EH (cell line): ENCODE measurements around the gene PCOLCE2.

ENCODE experiments used
- DNase-seq: peaks from one replicate; pipeline ENCODE4 v3.0.0-alpha.2; 2015; ENCODE audit warnings: low read depth

Gene PCOLCE2

DNA sequence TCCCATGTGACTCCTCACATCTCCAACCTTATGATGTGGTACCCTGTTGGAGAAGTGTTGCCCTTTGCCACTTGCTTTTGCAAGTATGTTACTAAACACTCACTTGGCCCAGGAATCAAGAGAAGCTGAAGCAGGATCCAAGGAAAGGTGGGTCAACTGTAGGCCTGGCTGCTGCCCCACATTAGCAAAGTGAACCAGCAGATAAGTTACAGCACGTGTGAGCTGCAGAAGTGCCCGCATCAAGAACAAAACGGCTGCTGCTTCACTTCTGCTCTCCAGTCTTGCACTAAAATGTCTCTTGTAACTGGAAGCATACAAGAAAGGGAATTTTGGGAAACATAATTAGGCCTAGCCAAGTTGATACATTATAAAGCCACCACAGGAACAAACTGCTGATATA, 79.6 kb downstream of the PCOLCE2 start:
- DNase-seq: no peak

DNA sequence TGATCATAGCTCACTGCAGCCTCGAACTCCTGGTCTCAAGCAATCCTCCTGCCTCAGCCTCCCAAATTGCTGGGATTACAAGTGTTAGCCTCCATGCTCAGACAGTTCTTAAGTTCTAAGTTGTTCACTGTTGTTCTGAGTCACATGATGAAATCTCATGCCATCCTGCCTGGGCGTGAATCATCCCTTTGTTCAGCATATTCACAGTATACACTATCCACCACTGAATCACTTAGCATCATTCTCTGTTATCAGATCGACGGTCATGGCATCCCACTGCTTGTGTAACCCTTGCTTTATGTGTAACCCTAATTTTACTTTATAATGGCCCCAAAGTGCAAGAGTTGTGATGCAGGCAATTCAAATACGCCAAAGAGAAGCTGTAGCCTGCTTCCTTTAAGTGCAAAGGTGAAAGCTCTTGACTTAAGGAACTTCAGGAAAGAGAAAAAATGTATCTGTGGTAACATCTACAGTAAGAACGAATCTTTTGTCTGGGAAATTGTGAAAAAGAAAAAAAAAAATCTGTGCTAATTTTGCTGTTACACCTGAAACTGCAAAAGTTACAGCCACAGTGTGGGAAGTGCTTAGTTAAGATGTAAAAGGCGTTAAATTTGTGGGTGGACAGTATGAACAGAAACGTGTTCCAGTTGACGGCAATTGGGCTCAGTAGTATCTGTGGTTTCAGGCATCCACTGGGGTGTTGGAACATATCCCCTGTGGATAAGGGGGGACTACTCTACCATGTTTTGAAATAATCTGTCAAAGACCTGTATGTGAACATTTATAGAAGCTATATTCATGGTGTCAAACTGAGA, 80.6 kb downstream of the PCOLCE2 start:
- peak; percentile 80 for DNase-seq

DNA sequence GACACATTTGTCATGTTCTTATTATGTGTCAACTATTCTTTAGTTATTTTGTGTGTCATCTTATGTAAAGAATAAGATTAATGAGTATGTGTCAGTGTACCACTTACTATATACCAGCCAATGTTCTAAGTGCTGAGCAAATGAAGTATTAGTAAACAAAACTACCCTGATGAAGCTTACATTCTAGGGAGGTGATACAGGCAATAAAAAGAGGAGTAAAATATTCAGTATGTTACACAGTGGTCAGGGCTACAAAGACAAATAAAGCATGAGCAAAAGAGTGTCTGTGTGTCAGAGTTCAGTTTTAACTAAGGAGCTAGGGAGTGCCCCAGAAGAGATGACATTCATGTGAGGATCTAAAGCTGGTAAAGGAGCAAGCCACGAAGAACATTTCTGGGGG, 86.0 kb downstream of the PCOLCE2 start:
- peak; percentile 19 for DNase-seq

DNA sequence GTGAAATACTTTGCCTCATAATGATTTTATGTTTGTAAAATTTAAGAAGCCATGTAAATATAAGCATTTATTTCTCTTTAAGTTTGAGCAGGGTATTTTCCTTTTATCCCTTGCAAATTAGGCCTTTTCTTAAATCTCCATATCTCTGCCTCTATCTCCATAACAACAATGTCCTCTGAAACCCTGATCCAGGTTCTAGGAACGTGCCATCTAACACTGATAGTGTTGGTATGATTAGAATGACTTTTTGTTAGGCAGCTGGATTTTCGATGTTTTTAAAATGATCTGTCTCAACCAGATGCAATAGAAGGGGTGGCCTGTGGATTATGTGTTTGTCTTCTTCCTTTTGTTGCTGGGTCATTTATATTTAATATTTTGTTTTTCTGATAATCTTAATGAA, 87.1 kb downstream of the PCOLCE2 start:
- DNase-seq: no peak

DNA sequence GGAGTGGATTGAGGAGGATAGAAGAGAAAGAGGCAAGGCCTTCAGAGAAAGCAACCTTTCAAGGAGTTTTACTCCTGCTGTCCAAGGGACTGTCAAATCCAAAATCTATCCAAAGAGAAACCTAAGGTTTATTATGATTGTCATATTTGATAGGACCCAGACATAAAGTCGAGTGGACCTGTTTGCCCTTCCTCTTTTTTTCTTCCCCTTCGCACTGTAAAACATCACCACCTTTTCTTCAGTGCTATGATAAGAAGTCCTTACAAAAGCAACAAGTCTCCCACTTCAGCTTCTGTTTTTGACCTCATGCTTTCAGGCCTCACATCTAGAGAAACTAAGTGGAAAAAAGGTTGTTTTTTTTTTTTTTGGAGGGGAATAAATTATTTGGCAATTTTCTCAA, 92.1 kb downstream of the PCOLCE2 start:
- DNase-seq: no peak

DNA sequence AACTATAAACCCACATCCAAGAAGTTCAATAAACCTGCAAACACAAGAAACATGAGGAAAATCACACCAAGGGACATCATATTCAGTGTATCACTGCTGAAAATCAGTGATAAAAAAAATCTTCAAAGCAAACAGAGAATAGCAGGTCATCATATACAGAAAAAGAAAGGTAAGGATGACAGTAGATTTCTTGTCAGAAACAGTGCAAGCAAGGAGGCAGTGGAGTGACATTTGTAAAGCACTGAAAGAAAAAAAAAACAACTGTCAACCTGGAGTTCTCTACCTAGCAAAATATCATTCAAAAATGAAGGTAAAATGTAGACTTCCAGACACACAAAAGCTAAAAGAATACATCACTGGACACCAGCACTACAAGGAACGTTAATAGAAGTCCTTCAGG, 93.6 kb downstream of the PCOLCE2 start:
- no peak for DNase-seq

DNA sequence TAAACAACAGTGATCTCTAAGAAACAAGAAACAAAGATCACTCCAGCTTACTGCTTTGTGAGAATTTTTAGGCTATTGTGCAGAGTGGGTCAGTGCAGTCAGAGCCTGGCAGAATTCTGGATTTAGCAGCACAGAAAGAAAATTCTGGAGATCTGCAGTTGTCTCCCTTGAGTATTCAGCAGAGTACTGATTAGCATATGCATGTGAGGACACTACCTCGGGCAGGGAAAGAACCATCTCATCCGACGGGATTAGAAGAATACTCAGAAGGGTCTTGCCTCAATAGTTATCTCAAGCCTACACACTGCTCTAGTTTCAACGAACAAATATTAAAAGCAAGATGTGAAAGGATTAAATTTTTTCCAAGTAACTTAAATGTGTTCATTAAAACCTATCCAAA, 94.4 kb downstream of the PCOLCE2 start:
- DNase-seq: no peak

DNA sequence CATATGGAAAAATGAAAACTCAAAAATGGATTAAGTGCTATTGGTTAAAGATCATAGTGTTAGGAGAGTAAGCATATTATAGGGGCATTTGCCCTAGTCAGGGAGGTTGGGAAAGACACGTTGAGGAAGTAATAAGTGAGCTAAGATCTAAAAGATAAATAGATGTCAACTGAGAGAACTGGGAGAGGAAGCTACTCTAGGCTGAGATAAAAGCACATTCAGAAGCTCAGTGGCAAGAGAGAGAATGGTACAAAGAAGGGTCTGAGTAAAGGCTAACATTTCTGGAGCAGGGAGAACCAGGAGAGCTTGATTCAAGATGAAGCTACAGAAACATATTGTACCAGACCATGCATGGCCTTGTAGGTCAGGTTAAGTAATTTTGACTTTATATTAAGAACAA, 101.2 kb downstream of the PCOLCE2 start:
- no peak for DNase-seq

DNA sequence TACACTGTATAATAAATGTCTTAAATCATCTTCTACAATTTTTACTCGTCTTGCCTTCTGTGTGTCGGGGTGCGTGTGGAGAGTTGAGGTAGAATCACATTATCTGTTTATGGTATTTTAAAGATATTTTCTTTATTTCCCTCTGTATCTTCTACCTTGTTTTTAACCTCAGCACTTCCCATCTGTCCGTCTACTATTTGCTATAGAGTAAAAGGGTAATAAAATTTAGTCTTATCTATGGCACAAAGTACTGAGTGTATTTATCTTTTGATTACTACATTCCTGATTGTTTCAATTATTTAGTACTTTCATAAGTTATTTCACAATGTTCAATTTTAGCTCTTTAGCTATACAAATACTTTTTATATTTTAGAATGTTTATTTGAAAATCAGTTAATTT, 102.9 kb downstream of the PCOLCE2 start:
- DNase-seq: no peak

DNA sequence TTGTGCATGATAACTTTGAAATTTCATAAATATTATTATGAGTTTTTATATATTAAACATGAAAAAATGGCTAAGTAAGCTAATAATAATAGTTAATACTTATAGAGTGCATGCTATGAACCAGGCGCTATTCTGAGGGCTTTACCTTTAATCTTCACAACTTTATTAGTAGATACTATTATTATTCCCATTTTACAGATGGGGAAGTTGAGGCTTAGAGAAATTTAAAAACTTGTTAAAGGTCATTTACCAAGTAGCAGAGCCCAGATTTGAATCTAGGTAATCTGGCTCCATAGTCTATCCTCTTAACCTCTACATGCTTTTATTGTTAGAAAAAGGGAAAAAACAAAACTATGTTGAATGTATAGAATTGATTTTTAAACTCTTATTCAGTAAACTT, 104.7 kb downstream of the PCOLCE2 start:
- no peak for DNase-seq

DNA sequence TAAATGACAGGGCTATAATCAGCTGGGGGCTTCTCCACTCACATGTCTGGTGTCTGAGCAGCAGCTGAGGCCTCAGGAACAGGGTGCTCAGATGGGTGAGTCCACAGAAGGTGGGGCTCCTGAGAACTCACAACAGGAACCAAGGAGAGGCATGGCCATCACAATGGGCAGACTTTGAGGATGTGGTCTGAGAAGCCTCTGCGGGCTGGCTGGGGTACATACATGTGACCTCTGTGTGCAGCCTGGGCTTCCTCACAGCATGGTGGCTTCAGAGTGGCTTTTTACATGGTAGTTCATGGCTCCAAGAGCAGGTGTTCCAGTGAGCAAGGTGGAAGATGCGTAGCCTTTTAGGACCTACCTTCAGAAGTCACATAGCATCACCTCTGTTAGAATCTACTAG, 106.3 kb downstream of the PCOLCE2 start:
- no peak for DNase-seq

DNA sequence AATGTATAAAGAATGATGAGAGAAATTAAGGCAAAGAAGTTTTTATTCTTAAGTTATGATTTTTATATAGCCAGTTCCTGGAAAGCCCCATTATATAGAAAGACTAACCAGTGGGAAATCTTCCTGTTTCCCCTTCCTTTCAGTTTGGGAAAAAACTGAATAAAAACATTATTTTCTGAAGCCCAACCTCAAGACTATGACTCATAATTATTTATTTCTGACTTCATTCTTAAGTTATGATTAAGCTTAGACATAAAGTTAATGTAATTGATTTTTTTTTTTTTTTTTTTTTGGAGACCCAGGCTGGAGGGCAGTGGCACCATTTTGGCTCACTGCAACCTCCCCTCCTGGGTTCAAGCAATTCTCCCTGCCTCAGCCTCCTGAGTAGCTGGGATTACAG, 109.3 kb downstream of the PCOLCE2 start:
- peak; percentile 31 for DNase-seq

DNA sequence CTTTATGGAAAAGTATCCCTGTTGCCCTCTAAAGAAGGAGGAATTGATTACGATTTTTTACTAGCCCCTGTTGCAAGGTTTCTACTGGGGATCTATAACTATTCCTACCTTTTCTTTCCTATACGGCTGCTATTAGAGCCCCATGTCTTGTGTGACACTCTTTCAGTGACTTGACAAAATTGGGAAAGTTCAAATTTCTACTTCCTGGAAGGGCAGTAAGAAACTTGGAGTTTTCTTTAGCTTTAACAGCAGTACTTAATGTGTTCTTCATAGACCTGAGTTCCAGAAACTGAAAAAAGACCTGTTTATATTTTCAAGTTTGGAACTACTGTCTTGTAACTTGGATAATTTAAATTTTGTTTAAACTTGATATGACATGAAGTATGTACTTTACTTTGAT, 110.3 kb downstream of the PCOLCE2 start:
- DNase-seq: no peak

DNA sequence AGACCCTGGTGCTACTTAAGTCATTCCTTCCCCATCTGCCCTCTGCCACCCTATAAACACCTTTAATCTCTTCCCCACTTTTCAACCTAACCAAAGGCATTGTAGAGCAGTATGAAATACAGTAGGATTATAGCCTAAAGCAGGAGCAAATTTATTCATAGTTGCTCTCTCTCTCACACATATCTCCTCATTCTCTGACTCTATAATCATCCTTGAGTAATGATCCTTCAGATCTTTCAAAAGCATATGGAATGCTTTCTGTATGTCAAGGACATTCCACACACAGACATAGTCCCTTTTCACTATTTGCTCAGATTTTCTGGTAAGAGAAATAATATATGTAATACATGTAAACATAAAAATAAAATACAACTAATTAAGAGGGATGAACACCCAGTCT, 111.0 kb downstream of the PCOLCE2 start:
- DNase-seq: no peak

DNA sequence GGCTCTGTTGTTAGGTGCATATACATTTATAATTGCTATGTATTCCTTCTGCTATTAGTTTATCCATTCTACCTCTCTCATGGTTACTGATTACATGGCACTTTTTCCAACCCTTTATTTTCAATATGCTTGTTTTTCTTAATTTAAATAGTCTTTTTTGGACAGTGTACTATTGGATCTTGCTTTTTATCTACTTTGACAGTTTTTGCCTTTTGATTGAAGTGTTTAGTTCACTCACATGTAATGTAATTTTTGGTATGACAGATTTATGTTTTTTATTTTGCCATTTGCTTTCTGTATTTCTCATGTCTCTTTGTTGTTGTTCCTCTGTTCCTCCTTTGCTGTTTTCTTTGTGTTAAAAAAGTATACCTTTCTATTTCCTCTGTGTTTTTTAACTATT, 120.5 kb downstream of the PCOLCE2 start:
- DNase-seq: no peak
